ENCODE data around the gene FGF14. TPM values are rescaled to one million over a fixed set of nuclear protein-coding genes. Genes with fewer than 3 reads are reported as not detected.

Gene FGF14
- total RNA-seq, 1 donor from 2014 or later: 1.4 TPM

GRCh38 chr13:101881593-101881992 lies 520.3 kb downstream of the FGF14 start:
- H3K4me3 Mint-ChIP-seq: no peak overlapping the region
- H3F3A ChIP-seq (ENCODE audit: low read depth): no peaks in the 10 kb centered on the region
- no peaks in the 10 kb centered on the region for H3K9me3 ChIP-seq (ENCODE audit: low read depth)
- H3K36me3 ChIP-seq: no peaks in the 10 kb centered on the region
- no peaks in the 10 kb centered on the region for H3K27me3 ChIP-seq
- no peaks in the 10 kb centered on the region for H3K4me1 Mint-ChIP-seq
- H3K4me2 ChIP-seq: no peak overlapping the region
- H3K79me2 ChIP-seq (ENCODE audit: low read depth): no peaks in the 10 kb centered on the region
- H3K36me3 Mint-ChIP-seq: no peaks in the 10 kb centered on the region
- H3K9me3 Mint-ChIP-seq: no peaks in the 10 kb centered on the region
- no peaks in the 10 kb centered on the region for H4K20me1 ChIP-seq (ENCODE audit: low read depth)
- H3K27me3 Mint-ChIP-seq (ENCODE audit: insufficient read depth, low read depth): no peaks in the 10 kb centered on the region
- no peak overlapping the region for H3K4me3 ChIP-seq
- DNase-seq (ENCODE audit: low spot score): no peak
- TF ChIP-seq EZH2phosphoT487 (IDR thresholded peaks at IDR 0.05) (no peak), EZH2 (IDR thresholded peaks at IDR 0.05) (no peak)
- TF ChIP-seq, protein P1, sequence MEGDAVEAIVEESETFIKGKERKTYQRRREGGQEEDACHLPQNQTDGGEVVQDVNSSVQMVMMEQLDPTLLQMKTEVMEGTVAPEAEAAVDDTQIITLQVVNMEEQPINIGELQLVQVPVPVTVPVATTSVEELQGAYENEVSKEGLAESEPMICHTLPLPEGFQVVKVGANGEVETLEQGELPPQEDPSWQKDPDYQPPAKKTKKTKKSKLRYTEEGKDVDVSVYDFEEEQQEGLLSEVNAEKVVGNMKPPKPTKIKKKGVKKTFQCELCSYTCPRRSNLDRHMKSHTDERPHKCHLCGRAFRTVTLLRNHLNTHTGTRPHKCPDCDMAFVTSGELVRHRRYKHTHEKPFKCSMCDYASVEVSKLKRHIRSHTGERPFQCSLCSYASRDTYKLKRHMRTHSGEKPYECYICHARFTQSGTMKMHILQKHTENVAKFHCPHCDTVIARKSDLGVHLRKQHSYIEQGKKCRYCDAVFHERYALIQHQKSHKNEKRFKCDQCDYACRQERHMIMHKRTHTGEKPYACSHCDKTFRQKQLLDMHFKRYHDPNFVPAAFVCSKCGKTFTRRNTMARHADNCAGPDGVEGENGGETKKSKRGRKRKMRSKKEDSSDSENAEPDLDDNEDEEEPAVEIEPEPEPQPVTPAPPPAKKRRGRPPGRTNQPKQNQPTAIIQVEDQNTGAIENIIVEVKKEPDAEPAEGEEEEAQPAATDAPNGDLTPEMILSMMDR (IDR thresholded peaks at IDR 0.05): no peak
- no peak overlapping the region for H3K27ac Mint-ChIP-seq
- H3K27ac ChIP-seq: no peak overlapping the region
- no peak overlapping the region for H2AFZ ChIP-seq (replicated peaks)
- H3K9ac ChIP-seq: no peak overlapping the region
- H3K4me1 ChIP-seq: no peaks in the 10 kb centered on the region

- peaks cover 5% of the 10 kb centered on the region for H3K4me1 Mint-ChIP-seq
- no peak overlapping the region for H3K27ac ChIP-seq
- no peak overlapping the region for H2AFZ ChIP-seq (replicated peaks)
- no peaks in the 10 kb centered on the region for H3K4me1 ChIP-seq
- TF ChIP-seq, protein P1 (IDR thresholded peaks at IDR 0.05): no peak
- TF ChIP-seq EZH2phosphoT487 (IDR thresholded peaks at IDR 0.05) (no peak), EZH2 (IDR thresholded peaks at IDR 0.05) (no peak)
- H3F3A ChIP-seq (ENCODE audit: low read depth): no peaks in the 10 kb centered on the region
- no peak overlapping the region for H3K4me2 ChIP-seq
- H3K27me3 Mint-ChIP-seq (ENCODE audit: insufficient read depth, low read depth): no peaks in the 10 kb centered on the region
- no peaks in the 10 kb centered on the region for H3K36me3 ChIP-seq
- no peak overlapping the region for H3K9ac ChIP-seq
- no peak overlapping the region for H3K4me3 ChIP-seq
- H3K27me3 ChIP-seq: no peaks in the 10 kb centered on the region
- no peaks in the 10 kb centered on the region for H4K20me1 ChIP-seq (ENCODE audit: low read depth)
- no peaks in the 10 kb centered on the region for H3K9me3 Mint-ChIP-seq
- H3K36me3 Mint-ChIP-seq: no peaks in the 10 kb centered on the region
- no peak for DNase-seq (ENCODE audit: low spot score)
- H3K27ac Mint-ChIP-seq: no peak overlapping the region
- H3K79me2 ChIP-seq (ENCODE audit: low read depth): no peaks in the 10 kb centered on the region
- no peaks in the 10 kb centered on the region for H3K9me3 ChIP-seq (ENCODE audit: low read depth)
- H3K4me3 Mint-ChIP-seq: no peak overlapping the region
Measured at GRCh38 chr13:101880581-101880980, 521.3 kb downstream of the FGF14 start.

- H3K9me3 Mint-ChIP-seq: no peaks in the 10 kb centered on the region
- H3K27me3 Mint-ChIP-seq (ENCODE audit: insufficient read depth, low read depth): no peaks in the 10 kb centered on the region
- no peaks in the 10 kb centered on the region for H3K36me3 ChIP-seq
Measured at GRCh38 chr13:101876951-101877350, 524.9 kb downstream of the FGF14 start.

More at GRCh38 chr13:101876951-101877350, 524.9 kb downstream of the FGF14 start:
- no peak overlapping the region for H3K9ac ChIP-seq
- no peak overlapping the region for H3K4me3 Mint-ChIP-seq
- TF ChIP-seq EZH2phosphoT487 (IDR thresholded peaks at IDR 0.05): no peak
- TF ChIP-seq EZH2 (IDR thresholded peaks at IDR 0.05): no peak
- TF ChIP-seq, protein P1 (IDR thresholded peaks at IDR 0.05): no peak
- H3K27ac Mint-ChIP-seq: no peak overlapping the region
- no peaks in the 10 kb centered on the region for H3K79me2 ChIP-seq (ENCODE audit: low read depth)
- H3K4me1 Mint-ChIP-seq: peaks cover 5% of the 10 kb centered on the region
- H3K9me3 ChIP-seq (ENCODE audit: low read depth): no peaks in the 10 kb centered on the region
- DNase-seq (ENCODE audit: low spot score): no peak
- no peaks in the 10 kb centered on the region for H3K27me3 ChIP-seq
- no peaks in the 10 kb centered on the region for H3K36me3 Mint-ChIP-seq
- no peak overlapping the region for H3K4me3 ChIP-seq
- H3K4me1 ChIP-seq: no peaks in the 10 kb centered on the region
- H4K20me1 ChIP-seq (ENCODE audit: low read depth): no peaks in the 10 kb centered on the region
- no peaks in the 10 kb centered on the region for H3F3A ChIP-seq (ENCODE audit: low read depth)
- no peak overlapping the region for H3K4me2 ChIP-seq
- H3K27ac ChIP-seq: no peak overlapping the region
- H2AFZ ChIP-seq (replicated peaks): no peak overlapping the region

Data from neural progenitor cell (in vitro differentiated cells).